NK-92 (cell line): Measurements from ENCODE around the gene GTF2IRD2.
"Not testable (repeated sequence)": the region's sequence is repeated elsewhere in the genome, so short reads cannot be mapped to it uniquely, and the experiment has no call there.

Source experiments
- DNase-seq: peaks from one replicate; lab custom pipeline; 2025; ENCODE audit not compliant: unreplicated experiment; lab: John Stamatoyannopoulos, UW

The GTF2IRD2 gene

GRCh38 chr7:74788369-74789150 is 62.8 kb downstream of the GTF2IRD2 start:
- peak; percentile 39 for DNase-seq

GRCh38 chr7:74783595-74783994 is 67.8 kb downstream of the GTF2IRD2 start:
- DNase-seq: not testable (repeated sequence)

GRCh38 chr7:74781746-74782145 is 69.7 kb downstream of the GTF2IRD2 start:
- not testable (repeated sequence) for DNase-seq

DNA sequence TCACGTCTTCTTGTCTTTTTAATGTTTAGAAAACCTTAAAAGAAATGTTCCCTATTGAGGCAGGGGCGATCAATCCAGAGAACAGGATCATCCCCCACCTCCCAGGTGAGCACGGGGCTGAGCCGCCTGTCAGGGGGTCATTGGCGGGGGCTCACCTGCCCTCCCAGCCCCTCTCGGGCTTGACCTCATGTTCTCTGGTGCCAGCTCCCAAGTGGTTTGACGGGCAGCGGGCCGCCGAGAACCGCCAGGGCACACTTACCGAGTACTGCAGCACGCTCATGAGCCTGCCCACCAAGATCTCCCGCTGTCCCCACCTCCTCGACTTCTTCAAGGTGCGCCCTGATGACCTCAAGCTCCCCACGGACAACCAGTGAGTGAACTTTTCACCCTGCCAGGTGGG is 72.4 kb downstream of the GTF2IRD2 start:
- DNase-seq: not testable (repeated sequence)

DNA sequence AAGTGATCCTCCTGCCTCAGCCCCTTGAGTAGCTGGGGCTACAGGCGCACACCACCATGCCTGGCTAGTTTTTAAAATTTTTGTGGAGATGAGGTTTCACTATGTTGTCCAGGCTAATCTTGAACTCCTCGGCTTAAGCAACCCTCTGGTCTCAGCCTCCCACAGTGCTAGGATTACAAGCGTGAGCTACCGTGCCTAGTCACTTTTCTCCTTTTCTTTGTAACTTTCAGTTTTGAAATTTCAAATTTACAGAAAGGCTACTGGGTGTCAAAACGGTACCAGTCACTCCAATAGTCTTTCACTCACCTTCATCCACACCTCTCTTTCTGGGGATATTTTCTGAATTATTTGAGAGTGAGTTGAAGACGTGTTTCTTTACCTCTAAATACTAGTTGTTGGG is 76.3 kb downstream of the GTF2IRD2 start:
- DNase-seq: not testable (repeated sequence)

DNA sequence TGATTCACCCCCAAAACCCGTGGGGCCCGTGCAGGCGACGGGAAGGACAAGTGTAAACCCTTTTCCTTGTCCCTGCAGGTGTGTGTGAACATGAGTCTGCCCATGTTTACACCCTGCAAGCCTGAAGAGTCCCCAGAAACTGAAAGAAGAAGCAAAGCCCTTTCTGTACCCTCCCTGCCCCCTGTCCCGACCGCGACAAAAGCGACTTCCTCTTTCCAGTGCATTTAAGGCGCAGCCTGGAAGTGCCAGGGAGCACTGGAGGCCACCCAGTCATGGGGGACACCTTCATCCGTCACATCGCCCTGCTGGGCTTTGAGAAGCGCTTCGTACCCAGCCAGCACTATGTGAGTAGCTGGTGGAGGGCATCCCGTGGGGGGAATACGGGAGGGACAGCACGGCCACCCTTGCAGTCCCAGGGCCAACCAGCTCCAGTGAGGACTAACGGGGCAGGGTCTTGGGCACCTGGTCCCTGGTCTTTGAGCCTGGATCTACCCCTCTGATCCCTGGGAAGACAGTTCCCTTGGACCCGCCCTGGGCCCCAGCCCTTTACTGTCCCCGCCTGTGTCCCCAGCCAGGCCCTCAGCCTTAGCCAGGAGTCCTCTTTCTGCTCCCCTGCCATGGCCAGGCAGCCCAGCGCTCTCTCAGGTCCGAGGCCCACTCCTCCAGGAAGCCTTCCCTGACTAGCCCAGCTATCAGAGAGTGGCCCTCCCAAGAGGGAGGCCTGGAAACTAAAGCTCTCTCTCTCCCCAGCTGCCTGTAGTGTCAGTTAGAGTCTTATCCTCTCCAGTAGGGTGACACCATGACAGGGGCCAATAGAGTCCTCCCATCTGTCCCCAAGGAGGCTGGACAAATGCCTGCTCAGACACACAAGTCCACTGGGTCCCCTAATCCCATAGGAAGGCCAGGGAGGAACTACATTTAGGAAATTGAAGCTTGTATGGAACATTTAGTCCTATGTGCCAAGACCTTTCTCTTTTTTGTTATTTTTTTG is 77.3 kb downstream of the GTF2IRD2 start, which contains the start of gene NCF1:
NCF1 (plus strand) TSS at position 252 of the 991 bp plus-strand sequence; CDS start at position 273, 21 bp downstream.
- DNase-seq: not testable (repeated sequence)

- not testable (repeated sequence) for DNase-seq
Measured at GRCh38 chr7:74772093-74772492, 79.3 kb downstream of the GTF2IRD2 start.

GRCh38 chr7:74770062-74770461 is 81.3 kb downstream of the GTF2IRD2 start:
- not testable (repeated sequence) for DNase-seq

GRCh38 chr7:74766991-74767390 is 84.4 kb downstream of the GTF2IRD2 start:
- DNase-seq: not testable (repeated sequence)

DNA sequence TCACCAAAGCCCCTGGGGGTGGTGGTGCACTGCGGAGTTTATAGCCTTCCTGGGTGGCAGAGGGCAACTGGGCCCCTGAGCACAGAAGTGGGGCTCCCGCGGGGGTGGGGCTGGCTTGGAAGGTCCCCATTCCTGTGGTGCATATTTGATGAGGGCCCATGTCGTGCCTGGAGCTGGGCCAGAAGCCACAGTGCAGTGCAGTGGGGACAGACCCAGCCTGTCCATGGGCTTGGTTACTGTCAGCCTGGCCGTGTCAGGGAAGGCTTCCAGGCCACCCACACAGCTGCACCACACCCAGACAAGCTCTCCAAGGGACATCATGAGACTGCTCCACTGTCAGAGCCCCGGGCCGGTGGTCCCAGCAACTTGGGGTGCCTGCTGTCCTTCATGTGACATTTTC is 84.9 kb downstream of the GTF2IRD2 start:
- not testable (repeated sequence) for DNase-seq

- not testable (repeated sequence) for DNase-seq
Measured at GRCh38 chr7:74765205-74765918, 86.0 kb downstream of the GTF2IRD2 start.

DNA sequence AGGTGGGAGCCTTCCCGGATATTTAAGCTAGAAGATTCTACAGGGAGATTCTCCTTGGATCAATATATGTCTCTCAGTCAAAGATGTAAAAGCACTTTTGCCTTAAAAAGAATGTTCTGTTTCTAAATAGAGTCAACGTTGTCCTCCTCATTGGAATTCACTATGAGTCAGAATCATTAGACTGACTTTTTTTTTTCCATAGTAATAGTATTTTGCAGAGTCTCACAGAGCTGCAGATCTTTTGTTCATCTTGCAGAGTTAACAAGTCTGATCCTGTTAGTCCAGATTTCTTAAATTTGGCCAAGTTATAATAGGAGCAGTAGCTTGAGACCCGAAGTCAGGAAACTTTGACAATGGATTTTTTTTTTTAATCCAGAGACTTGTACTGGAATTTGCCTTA is 92.4 kb downstream of the GTF2IRD2 start:
- not testable (repeated sequence) for DNase-seq

DNA sequence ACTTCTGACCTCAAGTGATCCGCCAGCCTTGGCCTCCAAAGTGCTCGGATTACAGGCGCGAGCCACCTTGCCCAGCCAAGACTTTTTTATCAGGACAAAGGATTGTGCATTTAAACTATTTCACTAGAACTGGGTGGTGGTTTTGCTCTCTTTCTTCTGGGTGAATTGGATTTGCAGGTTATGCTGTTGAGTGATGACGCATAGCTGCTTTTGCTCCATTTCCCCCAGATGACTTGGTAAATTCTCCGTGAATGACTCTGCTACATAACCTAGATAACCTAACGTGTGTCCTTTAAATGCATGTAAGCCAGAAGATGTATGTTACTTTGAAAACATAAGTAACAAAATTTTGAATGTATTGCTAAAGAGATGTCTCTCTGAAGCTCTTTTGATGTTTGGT is 93.1 kb downstream of the GTF2IRD2 start:
- DNase-seq: not testable (repeated sequence)

DNA sequence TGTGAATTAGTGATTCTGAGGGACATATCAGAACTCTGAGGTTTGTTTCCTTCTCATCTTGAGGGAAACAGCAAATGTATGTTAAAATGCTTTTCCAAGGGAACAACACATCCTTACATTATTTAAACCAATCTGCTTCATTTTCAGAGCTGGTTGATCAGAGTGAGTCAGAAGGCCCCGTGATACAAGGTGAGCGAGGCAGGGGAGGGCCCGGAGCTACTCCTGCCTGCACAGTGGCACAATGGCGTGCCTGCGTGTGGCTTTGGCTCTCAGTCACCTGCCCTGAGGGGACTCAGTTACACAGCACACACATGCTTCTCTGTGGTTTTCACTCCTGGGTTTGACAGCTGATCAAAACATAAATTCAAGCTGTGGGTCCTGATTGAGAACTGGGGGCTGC is 94.7 kb downstream of the GTF2IRD2 start:
- not testable (repeated sequence) for DNase-seq

- DNase-seq: not testable (repeated sequence)
Measured at GRCh38 chr7:74753921-74754482, 97.4 kb downstream of the GTF2IRD2 start.
